A549 (cell line): ENCODE data around the gene RAD51B.

Experiments
- CTCF ChIP-seq: fragments of >200 bp; sonication (Bioruptor Twin); formaldehyde crosslinking; IDR thresholded peaks from 3 replicates; pipeline ENCODE4 v1.5.1; 2016
- EP300 ChIP-seq, 2 experiments: fragments of >200 bp; sonication (Bioruptor Twin); formaldehyde crosslinking; IDR thresholded peaks; 2 replicates in 1 of 2; 3 replicates in 1 of 2; pipeline ENCODE4 v1.6.1; 2016 to 2017

GRCh38 chr14:68279777-68280233 is 460.2 kb downstream of the RAD51B start:
- TF ChIP-seq EP300 (IDR thresholded peaks at IDR 0.05) (no peak), CTCF (no peak)
